Astrocyte (in vitro differentiated cells and primary cell): Measurements from ENCODE around the gene GBX1.

Experiments used
- CTCF ChIP-seq: IDR thresholded peaks from 2 replicates; pipeline ENCODE4 v1.5.1; 2011; ENCODE audit warnings: low read depth, mild to moderate bottlenecking, inconsistent platforms, low read length, moderate library complexity; ENCODE audit not compliant: insufficient read depth
- EZH2 ChIP-seq: IDR thresholded peaks from 2 replicates; pipeline ENCODE4 v1.6.1; 2012; ENCODE audit warnings: mild to moderate bottlenecking, low read length, inconsistent platforms; ENCODE audit not compliant: insufficient read depth

- no peak for TF ChIP-seq CTCF
- no peak for TF ChIP-seq EZH2
These were observed 40.9 kb downstream of the GBX1 start for GRCh38 chr7:151126491-151127137.
